ENCODE measurements around the gene KPNA6.

Gene KPNA6

GRCh38 chr1:32198237-32199042 lies 90.6 kb downstream of the KPNA6 start:
- H3K9ac ChIP-seq (ENCODE audit: low read depth in 1 of 2, low read length in 2 of 2): no peak overlapping the region
- peaks cover 6 to 21% of the 10 kb centered on the region in 2 donors for H3K4me1 ChIP-seq (ENCODE audit: control insufficient read depth in 1 of 2, insufficient read depth in 2 of 2, low read length in 2 of 2)
- H3K4me3 ChIP-seq (ENCODE audit: low read depth in 1 of 2, low read length in 2 of 2): no peak overlapping the region
- no peaks in the 10 kb centered on the region for H3K9me3 ChIP-seq (ENCODE audit: control insufficient read depth in 1 of 2, low read length in 2 of 2)
- no peaks in the 10 kb centered on the region for H3K27me3 ChIP-seq (ENCODE audit: control insufficient read depth in 1 of 2, insufficient read depth in 2 of 2, low read length in 2 of 2)
- H3K36me3 ChIP-seq (ENCODE audit: control insufficient read depth in 1 of 2, insufficient read depth in 2 of 2, low read length in 2 of 2): peaks cover 39 to 49% of the 10 kb centered on the region in 2 donors
- no peak overlapping the region for H3K27ac ChIP-seq (ENCODE audit: low read depth, low read length)

- H3K27ac ChIP-seq (ENCODE audit: low read depth, low read length): no peak overlapping the region
- H3K9ac ChIP-seq (ENCODE audit: low read depth in 1 of 2, low read length in 2 of 2): no peak overlapping the region
- H3K4me1 ChIP-seq (ENCODE audit: control insufficient read depth in 1 of 2, insufficient read depth in 2 of 2, low read length in 2 of 2): peaks cover 6 to 21% of the 10 kb centered on the region in 2 donors
- H3K27me3 ChIP-seq (ENCODE audit: control insufficient read depth in 1 of 2, insufficient read depth in 2 of 2, low read length in 2 of 2): no peaks in the 10 kb centered on the region
- H3K9me3 ChIP-seq (ENCODE audit: control insufficient read depth in 1 of 2, low read length in 2 of 2): no peaks in the 10 kb centered on the region
- H3K36me3 ChIP-seq (ENCODE audit: control insufficient read depth in 1 of 2, insufficient read depth in 2 of 2, low read length in 2 of 2): peaks cover 34 to 42% of the 10 kb centered on the region in 2 donors
- no peak overlapping the region for H3K4me3 ChIP-seq (ENCODE audit: low read depth in 1 of 2, low read length in 2 of 2)
Measured at GRCh38 chr1:32199043-32199716, 91.3 kb downstream of the KPNA6 start.

- H3K4me3 ChIP-seq (ENCODE audit: low read depth in 1 of 2, low read length in 2 of 2): peak overlapping the region in 1 of 2 donors; percentile 57
- no peak overlapping the region for H3K27ac ChIP-seq (ENCODE audit: low read depth, low read length)
- peaks cover 28 to 37% of the 10 kb centered on the region in 2 donors for H3K36me3 ChIP-seq (ENCODE audit: control insufficient read depth in 1 of 2, insufficient read depth in 2 of 2, low read length in 2 of 2)
- no peak overlapping the region for H3K9ac ChIP-seq (ENCODE audit: low read depth in 1 of 2, low read length in 2 of 2)
- peaks cover 6 to 21% of the 10 kb centered on the region in 2 donors for H3K4me1 ChIP-seq (ENCODE audit: control insufficient read depth in 1 of 2, insufficient read depth in 2 of 2, low read length in 2 of 2)
- no peaks in the 10 kb centered on the region for H3K9me3 ChIP-seq (ENCODE audit: control insufficient read depth in 1 of 2, low read length in 2 of 2)
- no peaks in the 10 kb centered on the region for H3K27me3 ChIP-seq (ENCODE audit: control insufficient read depth in 1 of 2, insufficient read depth in 2 of 2, low read length in 2 of 2)
Measured at GRCh38 chr1:32199717-32200072, 91.8 kb downstream of the KPNA6 start.

- Histone ChIP-seq H3K36me3 (ENCODE audit: control insufficient read depth in 1 of 2, insufficient read depth in 2 of 2, low read length in 2 of 2) (peaks cover 21 to 29% of the 10 kb centered on the region in 2 donors), H3K9ac (ENCODE audit: low read depth in 1 of 2, low read length in 2 of 2) (peak within 1 kb of the TSS; percentile 36 to 66), H3K4me1 (ENCODE audit: control insufficient read depth in 1 of 2, insufficient read depth in 2 of 2, low read length in 2 of 2) (peaks cover 10 to 26% of the 10 kb centered on the region in 2 donors), H3K9me3 (ENCODE audit: control insufficient read depth in 1 of 2, low read length in 2 of 2) (no peaks in the 10 kb centered on the region), H3K27me3 (ENCODE audit: control insufficient read depth in 1 of 2, insufficient read depth in 2 of 2, low read length in 2 of 2) (no peaks in the 10 kb centered on the region), H3K4me3 (ENCODE audit: low read depth in 1 of 2, low read length in 2 of 2) (peak within 1 kb of the TSS; percentile 57 to 82), H3K27ac (ENCODE audit: low read depth, low read length) (peak within 1 kb of the TSS; percentile 56)
Measured at GRCh38 chr1:32200226-32201010, 92.6 kb downstream of the KPNA6 start, which contains the start of gene CCDC28B. TSS of gene CCDC28B (plus strand) at chr1:32200595. CDS start at chr1:32201936, 1,341 bp downstream.

- H3K27me3 ChIP-seq (ENCODE audit: control insufficient read depth in 1 of 2, insufficient read depth in 2 of 2, low read length in 2 of 2): no peaks in the 10 kb centered on the region
- peaks cover 15 to 32% of the 10 kb centered on the region in 2 donors for H3K4me1 ChIP-seq (ENCODE audit: control insufficient read depth in 1 of 2, insufficient read depth in 2 of 2, low read length in 2 of 2)
- peak overlapping the region; percentile 56 for H3K27ac ChIP-seq (ENCODE audit: low read depth, low read length)
- peak overlapping the region; percentile 36 to 52 for H3K9ac ChIP-seq (ENCODE audit: low read depth in 1 of 2, low read length in 2 of 2)
- H3K36me3 ChIP-seq (ENCODE audit: control insufficient read depth in 1 of 2, insufficient read depth in 2 of 2, low read length in 2 of 2): peaks cover 17 to 22% of the 10 kb centered on the region in 2 donors
- peak overlapping the region; percentile 57 to 82 for H3K4me3 ChIP-seq (ENCODE audit: low read depth in 1 of 2, low read length in 2 of 2)
- H3K9me3 ChIP-seq (ENCODE audit: control insufficient read depth in 1 of 2, low read length in 2 of 2): no peaks in the 10 kb centered on the region
Measured at GRCh38 chr1:32201011-32201855, 93.4 kb downstream of the KPNA6 start.

GRCh38 chr1:32204943-32205361 lies 97.1 kb downstream of the KPNA6 start:
- Histone ChIP-seq H3K27ac (ENCODE audit: low read depth, low read length) (no peak overlapping the region), H3K4me1 (ENCODE audit: control insufficient read depth in 1 of 2, insufficient read depth in 2 of 2, low read length in 2 of 2) (peaks cover 27 to 48% of the 10 kb centered on the region in 2 donors), H3K36me3 (ENCODE audit: control insufficient read depth in 1 of 2, insufficient read depth in 2 of 2, low read length in 2 of 2) (peaks cover 0 to 4% of the 10 kb centered on the region in 2 donors), H3K4me3 (ENCODE audit: low read depth in 1 of 2, low read length in 2 of 2) (peak overlapping the region; percentile 83 to 84), H3K27me3 (ENCODE audit: control insufficient read depth in 1 of 2, insufficient read depth in 2 of 2, low read length in 2 of 2) (no peaks in the 10 kb centered on the region), H3K9me3 (ENCODE audit: control insufficient read depth in 1 of 2, low read length in 2 of 2) (no peaks in the 10 kb centered on the region), H3K9ac (ENCODE audit: low read depth in 1 of 2, low read length in 2 of 2) (peak overlapping the region; percentile 90 to 97)

- Histone ChIP-seq H3K4me1 (ENCODE audit: control insufficient read depth in 1 of 2, insufficient read depth in 2 of 2, low read length in 2 of 2) (peaks cover 24 to 43% of the 10 kb centered on the region in 2 donors), H3K36me3 (ENCODE audit: control insufficient read depth in 1 of 2, insufficient read depth in 2 of 2, low read length in 2 of 2) (peaks cover 0 to 4% of the 10 kb centered on the region in 2 donors), H3K4me3 (ENCODE audit: low read depth in 1 of 2, low read length in 2 of 2) (peak within 1 kb of the TSS; percentile 83 to 84), H3K27me3 (ENCODE audit: control insufficient read depth in 1 of 2, insufficient read depth in 2 of 2, low read length in 2 of 2) (no peaks in the 10 kb centered on the region), H3K9me3 (ENCODE audit: control insufficient read depth in 1 of 2, low read length in 2 of 2) (no peaks in the 10 kb centered on the region), H3K9ac (ENCODE audit: low read depth in 1 of 2, low read length in 2 of 2) (peak within 1 kb of the TSS; percentile 90 to 97), H3K27ac (ENCODE audit: low read depth, low read length) (no peak within 1 kb of the TSS)
Measured at GRCh38 chr1:32205401-32206370, 97.8 kb downstream of the KPNA6 start, which contains the start of gene IQCC. TSS of gene IQCC (plus strand) at chr1:32205671. CDS start at chr1:32205682, 11 bp downstream.

GRCh38 chr1:32208469-32208868 lies 100.6 kb downstream of the KPNA6 start:
- peaks cover 0 to 4% of the 10 kb centered on the region in 2 donors for H3K36me3 ChIP-seq (ENCODE audit: control insufficient read depth in 1 of 2, insufficient read depth in 2 of 2, low read length in 2 of 2)
- no peaks in the 10 kb centered on the region for H3K9me3 ChIP-seq (ENCODE audit: control insufficient read depth in 1 of 2, low read length in 2 of 2)
- H3K9ac ChIP-seq (ENCODE audit: low read depth in 1 of 2, low read length in 2 of 2): no peak overlapping the region
- H3K4me1 ChIP-seq (ENCODE audit: control insufficient read depth in 1 of 2, insufficient read depth in 2 of 2, low read length in 2 of 2): peaks cover 24 to 28% of the 10 kb centered on the region in 2 donors
- H3K27ac ChIP-seq (ENCODE audit: low read depth, low read length): no peak overlapping the region
- H3K4me3 ChIP-seq (ENCODE audit: low read depth in 1 of 2, low read length in 2 of 2): no peak overlapping the region
- H3K27me3 ChIP-seq (ENCODE audit: control insufficient read depth in 1 of 2, insufficient read depth in 2 of 2, low read length in 2 of 2): no peaks in the 10 kb centered on the region

All from duodenal mucosa (tissue), 2 donors.